ENCODE data around the gene MTIF3.

The MTIF3 gene

GRCh38 chr13:27450921-27451471 is 632 bp upstream of the MTIF3 start:
- no peak for DNase-seq

- no peak for DNase-seq
Observed at GRCh38 chr13:27449081-27449603, 1.2 kb downstream of the MTIF3 start.

DNA sequence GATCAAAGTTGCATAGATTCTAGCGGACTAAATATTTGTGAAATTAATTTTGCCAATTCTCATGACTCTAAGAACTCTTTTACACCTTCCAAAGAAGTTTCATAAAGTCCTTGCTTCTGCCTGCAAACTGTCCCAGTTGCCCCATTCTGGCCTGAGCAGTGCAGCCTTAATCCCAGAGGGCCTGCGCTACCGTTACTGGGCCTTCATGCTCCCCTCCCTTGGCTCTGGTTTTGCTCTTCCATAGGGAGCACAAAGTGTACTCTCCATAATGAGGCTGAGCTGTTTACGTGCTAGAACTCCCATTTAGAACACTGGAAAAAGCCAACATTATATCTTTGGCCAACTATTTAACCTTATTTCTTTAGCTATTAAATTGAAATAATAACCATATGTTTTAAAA is 2.1 kb downstream of the MTIF3 start:
- no peak for DNase-seq

- DNase-seq = no peak
Observed at GRCh38 chr13:27446986-27447583, 3.3 kb downstream of the MTIF3 start.

DNA sequence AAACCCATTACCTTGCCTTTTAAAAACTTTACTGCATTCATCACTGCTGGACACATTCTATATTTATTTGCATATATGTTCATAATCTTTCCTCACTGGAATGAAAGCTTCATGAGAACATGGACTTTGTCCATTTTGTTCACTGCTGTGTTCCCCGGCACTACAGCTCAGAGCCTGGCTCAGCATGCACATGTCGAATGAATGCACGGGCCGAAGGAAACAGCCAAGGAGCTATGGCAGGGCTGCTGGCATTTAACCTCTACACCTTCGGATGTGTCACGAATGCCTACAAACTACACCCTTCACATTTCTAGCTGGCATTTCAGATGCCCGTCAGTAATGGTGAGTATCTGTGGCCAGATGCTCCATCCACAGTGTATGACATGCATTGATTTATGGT is 7.6 kb downstream of the MTIF3 start:
- no peak for DNase-seq

- no peak for DNase-seq
Observed at GRCh38 chr13:27442071-27442647, 8.2 kb downstream of the MTIF3 start.

DNA sequence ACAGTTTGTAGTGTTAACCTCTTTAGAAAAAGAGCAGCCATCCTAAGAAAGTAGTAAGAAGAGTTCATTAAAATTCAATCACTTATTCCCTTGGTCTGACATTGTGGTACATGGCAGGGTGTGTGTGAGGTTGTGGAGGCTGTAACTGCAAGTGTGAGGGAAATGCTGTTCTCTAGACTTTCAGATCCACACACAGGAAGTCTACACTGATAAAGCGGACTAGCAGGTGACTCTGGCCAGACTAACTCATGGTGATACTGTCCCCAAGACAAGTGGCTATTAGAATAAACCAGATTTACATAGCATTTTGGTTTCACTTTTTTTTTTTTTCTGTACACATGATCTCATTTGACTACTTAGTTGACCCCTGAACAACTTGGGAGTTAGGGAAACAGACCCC is 10.0 kb downstream of the MTIF3 start:
- no peak for DNase-seq

GRCh38 chr13:27437126-27437525 is 13.2 kb downstream of the MTIF3 start:
- no peak for DNase-seq

DNA sequence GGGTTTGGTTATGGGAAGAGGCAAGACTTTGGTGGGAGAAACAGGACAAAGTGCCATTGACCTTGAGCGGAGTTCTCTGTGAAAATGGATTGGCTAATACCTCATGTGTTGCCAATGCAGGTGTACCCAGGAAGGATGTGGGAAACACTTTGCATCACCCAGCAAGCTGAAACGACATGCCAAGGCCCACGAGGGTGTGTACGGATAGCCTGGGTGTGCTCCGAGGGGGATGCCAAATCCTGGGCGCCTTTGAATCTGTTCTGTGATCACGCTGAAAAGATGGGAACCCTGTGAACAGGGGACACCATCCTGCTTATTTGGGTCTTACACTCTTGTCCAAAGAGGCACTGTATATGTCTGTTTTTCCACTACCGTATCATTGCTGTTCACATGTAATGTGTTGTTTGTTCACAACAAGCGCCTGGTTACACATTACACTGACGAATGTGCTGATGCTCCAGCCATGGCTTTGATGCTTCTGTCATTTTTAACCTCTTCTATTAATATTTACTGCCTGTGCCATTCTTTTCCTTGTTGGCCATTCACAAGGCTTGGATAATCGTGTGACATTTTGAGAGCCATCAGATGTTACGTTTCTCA is 17.7 kb downstream of the MTIF3 start:
- DNase-seq = no peak

DNA sequence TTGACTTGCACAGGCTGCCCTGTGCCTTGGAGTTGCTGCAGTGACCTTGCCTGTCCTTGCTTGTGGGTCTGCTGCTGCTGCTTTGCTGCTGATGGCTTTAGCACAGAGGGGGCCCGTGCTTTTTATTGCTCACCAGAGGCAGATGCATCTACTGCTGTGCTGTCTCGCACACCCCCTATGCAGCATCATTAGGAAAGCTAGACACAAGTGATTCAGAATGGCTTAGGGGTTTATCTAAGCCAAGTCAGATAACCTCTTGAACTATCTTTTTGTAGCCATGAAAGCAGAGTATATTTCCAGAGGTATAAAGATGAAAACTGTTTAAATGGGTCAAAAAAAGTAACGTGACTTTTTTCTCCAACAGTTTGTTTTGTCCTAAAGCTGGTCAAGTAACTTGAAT is 18.2 kb downstream of the MTIF3 start:
- no peak for DNase-seq

- no peak for DNase-seq
Observed at GRCh38 chr13:27428160-27428559, 22.2 kb downstream of the MTIF3 start.

DNA sequence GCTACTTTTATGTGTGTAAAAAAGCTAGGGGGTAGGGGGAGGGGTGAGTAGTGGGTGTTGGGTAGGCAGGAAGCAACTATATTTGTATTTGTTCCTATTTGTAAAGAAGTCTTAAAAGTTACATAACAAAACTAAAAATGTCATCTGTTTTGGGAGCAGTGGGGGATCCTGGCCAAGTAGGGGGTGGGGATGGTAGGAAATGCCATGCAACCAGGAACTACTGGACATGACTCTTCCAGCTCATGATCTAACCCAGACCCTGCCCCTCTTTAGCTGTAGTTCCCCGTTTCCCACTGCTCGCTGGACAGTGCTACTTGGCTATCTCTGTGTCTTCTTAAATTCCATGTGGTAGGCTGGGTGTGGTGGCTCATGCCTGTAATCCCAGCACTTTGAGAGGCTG is 22.7 kb downstream of the MTIF3 start:
- DNase-seq = no peak

GRCh38 chr13:27425918-27426630 is 24.3 kb downstream of the MTIF3 start:
- peak; percentile 54 for DNase-seq

- no peak for DNase-seq
Observed at GRCh38 chr13:27425158-27425917, 25.0 kb downstream of the MTIF3 start.

DNA sequence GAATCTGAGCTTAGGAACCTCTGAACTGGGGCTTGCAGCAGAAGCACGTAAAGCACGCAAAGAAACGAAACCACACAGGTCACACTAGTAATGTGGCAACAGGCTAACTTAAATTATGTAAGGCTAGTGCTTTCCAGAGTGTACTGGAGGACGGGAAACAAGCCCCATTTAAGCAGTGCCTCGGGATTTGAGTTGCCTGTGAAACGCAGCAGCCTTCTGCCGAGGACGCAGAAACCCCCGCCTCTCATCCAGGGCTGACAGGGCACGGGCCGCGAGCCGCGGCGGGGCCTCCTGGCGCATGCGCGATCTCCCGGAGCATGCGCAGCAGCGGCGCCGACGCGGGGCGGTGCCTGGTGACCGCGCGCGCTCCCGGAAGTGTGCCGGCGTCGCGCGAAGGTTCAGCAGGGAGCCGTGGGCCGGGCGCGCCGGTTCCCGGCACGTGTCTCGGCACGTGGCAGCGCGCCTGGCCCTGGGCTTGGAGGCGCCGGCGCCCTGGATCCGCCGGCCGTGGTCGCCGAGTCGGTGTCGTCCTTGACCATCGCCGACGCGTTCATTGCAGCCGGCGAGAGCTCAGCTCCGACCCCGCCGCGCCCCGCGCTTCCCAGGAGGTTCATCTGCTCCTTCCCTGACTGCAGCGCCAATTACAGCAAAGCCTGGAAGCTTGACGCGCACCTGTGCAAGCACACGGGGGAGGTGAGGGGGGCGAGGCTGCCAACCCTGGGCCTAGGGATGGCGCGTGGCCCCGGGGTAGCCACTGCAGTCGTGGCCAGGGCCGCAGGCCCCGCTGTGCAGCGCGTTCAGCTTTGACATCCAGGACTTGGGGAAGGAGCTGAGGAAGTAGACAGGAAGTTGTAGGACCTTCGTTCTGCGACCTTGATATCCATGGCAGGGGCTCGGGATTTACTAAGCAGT is 25.9 kb downstream of the MTIF3 start, which contains the start of gene GTF3A:
TSS of gene GTF3A (plus strand) at position 374 of the 912 bp plus-strand sequence.
- peak; percentile 84 for DNase-seq

- no peak for DNase-seq
Observed at GRCh38 chr13:27423333-27423732, 27.0 kb downstream of the MTIF3 start.

DNA sequence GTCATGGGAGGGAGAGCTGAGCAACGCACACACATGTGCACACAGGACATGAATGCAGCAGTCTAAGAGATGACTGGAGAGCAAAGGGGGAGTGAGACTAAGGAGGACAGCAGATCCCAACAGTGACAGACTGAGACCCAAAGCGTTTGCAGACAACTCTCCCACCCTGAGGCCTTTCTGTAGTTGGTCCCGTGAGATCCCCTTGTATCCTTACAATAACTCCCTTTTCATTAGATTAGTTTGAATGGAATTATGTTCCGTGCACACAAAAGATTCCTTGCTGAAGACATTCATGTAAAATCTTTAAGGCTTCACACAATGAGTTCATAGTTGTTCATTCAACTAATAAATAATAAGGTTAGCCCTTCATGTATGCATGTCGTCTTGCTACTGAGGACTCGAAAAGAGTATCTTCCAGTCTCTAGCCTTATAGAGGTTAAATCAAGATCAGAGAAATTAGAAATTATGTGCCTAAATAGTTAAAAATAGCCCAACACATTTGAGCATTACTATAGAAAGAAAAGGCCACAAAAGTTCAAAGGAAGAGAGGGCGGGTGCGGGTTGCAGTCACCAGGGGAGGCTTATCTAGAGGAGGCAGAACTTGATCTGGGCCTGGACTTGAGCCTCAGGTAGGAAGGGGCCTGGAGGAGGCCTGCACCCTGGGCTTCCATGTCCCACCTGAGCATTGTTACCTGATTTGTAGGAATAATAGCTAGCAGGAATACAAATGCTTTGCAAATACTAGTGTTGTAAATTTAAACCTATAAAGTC is 29.1 kb downstream of the MTIF3 start:
- DNase-seq = no peak

DNA sequence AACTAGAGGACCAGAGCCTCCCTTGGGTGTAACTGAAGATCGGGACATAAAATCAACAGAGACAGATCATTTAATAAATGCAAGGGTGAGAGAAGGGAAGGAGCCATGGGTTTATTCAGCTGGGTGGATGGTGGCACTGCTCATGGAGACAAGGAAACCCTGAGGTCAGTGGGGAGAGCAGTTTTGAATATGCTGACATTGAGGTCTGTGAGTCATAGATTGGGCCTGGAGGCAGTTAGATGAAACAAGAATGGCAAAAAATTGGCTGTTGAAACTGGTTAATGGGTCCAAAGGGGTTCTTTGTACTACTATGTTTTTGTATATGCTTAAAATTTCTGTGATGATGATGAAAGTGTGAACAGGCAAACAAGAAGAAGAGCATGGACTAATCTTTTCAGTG is 31.0 kb downstream of the MTIF3 start:
- DNase-seq = no peak

GRCh38 chr13:27415116-27415515 is 35.2 kb downstream of the MTIF3 start:
- no peak for DNase-seq

DNA sequence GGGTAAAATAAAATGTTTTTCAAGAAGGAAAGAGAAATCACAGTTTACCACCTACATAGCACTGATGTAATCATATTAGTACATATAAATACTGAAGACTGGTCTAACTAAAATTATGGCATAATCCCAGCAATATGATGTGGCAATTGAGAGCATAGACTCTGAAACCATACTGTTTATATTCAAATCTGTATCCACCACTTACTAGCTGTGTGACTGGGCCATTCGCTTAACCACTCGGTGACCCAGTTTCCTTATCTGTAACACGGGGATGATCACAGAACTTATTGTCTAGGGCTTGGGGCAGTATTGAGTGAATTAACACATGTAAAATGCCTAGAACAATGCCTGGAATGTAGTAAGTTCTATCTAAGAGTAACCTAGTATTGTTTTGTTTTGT is 39.0 kb downstream of the MTIF3 start:
- DNase-seq = no peak

GRCh38 chr13:27409013-27409412 is 41.4 kb downstream of the MTIF3 start:
- DNase-seq = no peak
